Stimulated activated CD4-positive, alpha-beta T cell treated with anti-CD3 and anti-CD28 coated beads, Interleukin-12 subunit alpha, Interleukin-12 subunit beta, amount 100 ng/mL, for 24 hours (primary cell): ENCODE data around the gene CYP21A2.
A peak's percentile ranks its signal among the peaks of the same experiment; 100 is the strongest.
"Not testable (repeated sequence)": the region's sequence is repeated elsewhere in the genome, so short reads cannot be mapped to it uniquely, and the experiment has no call there.

Experiments used
- DNase-seq, 2 experiments: peaks; one replicate each; pipeline ENCODE4 v3.0.0-alpha.2; 2020; ENCODE audit warnings: low read depth in 2 of 2

Gene CYP21A2

DNA sequence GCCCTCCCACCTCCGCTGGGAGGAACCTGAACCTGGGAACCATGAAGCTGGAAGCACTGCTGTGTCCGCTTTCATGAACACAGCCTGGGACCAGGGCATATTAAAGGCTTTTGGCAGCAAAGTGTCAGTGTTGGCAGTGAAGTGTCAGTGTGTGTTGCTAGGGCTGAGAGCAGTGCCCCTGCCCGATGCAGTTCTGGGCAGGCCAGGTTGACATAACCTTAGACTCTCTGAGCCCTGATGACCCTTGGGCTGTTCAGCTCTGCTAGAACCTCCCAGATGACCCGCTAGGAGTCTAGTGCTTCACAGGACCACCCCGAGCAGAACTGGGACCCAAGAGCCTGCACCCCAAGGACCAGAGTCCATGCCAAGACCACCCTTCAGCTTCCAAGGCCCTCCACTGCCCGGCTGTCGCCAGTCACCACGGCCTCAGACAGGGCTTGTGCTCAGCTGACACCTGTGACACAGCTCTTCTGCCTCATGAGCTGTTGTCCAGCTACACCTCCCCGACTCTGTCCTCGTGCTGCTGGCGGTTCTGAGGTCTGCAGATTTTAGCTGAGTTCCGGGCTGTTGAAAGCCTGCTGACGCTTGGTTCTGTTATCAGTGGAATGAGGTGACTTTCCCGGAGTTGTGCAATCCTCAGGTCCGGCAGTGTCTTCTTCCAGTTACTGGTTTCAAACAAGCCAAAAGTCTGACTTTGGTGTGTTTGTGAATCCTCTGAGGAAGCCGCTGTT is 2.8 kb upstream of the CYP21A2 start:
- not testable (repeated sequence) for DNase-seq

DNA sequence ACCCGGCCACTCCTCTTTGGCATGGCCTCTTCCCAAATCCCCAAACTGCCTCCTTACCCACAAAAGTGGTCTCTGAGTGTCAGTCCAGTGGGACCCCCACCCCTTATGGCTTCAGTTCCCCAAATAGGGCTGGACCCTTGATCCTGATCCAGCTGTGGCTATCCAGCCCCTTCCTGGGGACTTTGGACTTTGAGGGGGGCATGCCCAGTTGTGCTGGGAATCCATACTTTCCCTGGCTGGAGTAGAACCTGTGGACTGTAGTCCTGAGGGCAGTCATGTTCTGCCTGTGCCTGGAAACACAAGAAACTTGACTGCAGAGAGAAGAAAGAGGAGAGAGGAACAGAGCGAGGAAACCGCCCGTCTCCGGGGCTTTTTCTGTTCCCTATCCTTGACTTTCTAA is 1.1 kb upstream of the CYP21A2 start:
- DNase-seq, result not testable (repeated sequence)

DNA sequence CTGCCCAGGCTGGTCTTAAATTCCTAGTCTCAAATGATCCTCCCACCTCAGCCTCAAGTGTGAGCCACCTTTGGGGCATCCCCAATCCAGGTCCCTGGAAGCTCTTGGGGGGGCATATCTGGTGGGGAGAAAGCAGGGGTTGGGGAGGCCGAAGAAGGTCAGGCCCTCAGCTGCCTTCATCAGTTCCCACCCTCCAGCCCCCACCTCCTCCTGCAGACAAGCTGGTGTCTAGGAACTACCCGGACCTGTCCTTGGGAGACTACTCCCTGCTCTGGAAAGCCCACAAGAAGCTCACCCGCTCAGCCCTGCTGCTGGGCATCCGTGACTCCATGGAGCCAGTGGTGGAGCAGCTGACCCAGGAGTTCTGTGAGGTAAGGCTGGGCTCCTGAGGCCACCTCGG is 663 bp downstream of the CYP21A2 start:
- not testable (repeated sequence) for DNase-seq

DNA sequence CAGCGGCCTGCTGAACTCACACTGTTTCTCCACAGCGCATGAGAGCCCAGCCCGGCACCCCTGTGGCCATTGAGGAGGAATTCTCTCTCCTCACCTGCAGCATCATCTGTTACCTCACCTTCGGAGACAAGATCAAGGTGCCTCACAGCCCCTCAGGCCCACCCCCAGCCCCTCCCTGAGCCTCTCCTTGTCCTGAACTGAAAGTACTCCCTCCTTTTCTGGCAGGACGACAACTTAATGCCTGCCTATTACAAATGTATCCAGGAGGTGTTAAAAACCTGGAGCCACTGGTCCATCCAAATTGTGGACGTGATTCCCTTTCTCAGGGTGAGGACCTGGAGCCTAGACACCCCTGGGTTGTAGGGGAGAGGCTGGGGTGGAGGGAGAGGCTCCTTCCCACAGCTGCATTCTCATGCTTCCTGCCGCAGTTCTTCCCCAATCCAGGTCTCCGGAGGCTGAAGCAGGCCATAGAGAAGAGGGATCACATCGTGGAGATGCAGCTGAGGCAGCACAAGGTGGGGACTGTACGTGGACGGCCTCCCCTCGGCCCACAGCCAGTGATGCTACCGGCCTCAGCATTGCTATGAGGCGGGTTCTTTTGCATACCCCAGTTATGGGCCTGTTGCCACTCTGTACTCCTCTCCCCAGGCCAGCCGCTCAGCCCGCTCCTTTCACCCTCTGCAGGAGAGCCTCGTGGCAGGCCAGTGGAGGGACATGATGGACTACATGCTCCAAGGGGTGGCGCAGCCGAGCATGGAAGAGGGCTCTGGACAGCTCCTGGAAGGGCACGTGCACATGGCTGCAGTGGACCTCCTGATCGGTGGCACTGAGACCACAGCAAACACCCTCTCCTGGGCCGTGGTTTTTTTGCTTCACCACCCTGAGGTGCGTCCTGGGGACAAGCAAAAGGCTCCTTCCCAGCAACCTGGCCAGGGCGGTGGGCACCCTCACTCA is 1.4 kb downstream of the CYP21A2 start:
- not testable (repeated sequence) for DNase-seq

DNA sequence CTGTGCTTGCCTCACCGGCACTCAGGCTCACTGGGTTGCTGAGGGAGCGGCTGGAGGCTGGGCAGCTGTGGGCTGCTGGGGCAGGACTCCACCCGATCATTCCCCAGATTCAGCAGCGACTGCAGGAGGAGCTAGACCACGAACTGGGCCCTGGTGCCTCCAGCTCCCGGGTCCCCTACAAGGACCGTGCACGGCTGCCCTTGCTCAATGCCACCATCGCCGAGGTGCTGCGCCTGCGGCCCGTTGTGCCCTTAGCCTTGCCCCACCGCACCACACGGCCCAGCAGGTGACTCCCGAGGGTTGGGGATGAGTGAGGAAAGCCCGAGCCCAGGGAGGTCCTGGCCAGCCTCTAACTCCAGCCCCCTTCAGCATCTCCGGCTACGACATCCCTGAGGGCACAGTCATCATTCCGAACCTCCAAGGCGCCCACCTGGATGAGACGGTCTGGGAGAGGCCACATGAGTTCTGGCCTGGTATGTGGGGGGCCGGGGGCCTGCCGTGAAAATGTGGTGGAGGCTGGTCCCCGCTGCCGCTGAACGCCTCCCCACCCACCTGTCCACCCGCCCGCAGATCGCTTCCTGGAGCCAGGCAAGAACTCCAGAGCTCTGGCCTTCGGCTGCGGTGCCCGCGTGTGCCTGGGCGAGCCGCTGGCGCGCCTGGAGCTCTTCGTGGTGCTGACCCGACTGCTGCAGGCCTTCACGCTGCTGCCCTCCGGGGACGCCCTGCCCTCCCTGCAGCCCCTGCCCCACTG is 2.3 kb downstream of the CYP21A2 start:
- DNase-seq, result not testable (repeated sequence)

DNA sequence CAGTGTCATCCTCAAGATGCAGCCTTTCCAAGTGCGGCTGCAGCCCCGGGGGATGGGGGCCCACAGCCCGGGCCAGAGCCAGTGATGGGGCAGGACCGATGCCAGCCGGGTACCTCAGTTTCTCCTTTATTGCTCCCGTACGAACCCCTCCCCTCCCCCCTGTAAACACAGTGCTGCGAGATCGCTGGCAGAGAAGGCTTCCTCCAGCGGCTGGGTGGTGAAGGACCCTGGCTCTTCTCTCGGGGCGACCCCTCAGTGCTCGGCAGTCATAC is 2.8 kb downstream of the CYP21A2 start:
- DNase-seq, result not testable (repeated sequence)

DNA sequence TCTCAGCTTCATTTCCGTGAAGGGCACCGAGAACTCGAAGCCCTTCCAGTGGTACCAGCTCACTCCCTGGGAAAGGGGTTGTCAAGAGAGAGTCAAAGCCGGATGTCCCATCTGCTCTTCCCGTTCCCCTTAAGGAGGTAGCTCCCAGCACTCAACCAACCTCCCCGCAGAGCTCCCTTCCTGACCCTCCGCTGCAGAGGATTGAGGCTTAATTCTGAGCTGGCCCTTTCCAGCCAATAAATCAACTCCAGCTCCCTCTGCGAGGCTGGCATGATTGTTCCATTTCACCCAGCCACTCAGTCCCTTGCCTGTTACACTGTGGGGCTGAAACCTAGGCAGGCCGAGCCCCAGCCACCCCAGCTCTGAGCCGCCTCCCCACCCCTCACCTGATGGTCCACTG is 3.2 kb downstream of the CYP21A2 start:
- not testable (repeated sequence) for DNase-seq

DNA sequence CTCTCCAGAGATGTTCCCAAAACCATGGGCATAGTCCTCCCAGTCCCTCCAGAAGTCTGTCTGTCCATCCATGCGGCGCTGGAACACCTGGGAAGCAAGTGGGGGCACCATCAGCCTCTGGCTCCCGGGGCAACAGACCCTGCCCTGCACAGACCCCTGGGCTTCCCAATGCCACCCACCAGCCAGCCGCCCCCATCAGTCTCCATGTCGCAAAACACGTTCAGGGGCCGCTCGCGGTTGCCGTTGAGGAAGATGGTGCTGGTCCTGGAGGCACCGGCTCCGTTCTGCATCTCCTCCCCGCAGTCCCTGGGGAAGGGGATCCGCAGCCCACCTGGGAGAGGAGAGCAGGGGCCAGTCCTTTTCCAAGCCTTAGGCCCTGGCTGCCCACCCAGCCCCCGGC is 4.1 kb downstream of the CYP21A2 start:
- DNase-seq, result not testable (repeated sequence)

DNA sequence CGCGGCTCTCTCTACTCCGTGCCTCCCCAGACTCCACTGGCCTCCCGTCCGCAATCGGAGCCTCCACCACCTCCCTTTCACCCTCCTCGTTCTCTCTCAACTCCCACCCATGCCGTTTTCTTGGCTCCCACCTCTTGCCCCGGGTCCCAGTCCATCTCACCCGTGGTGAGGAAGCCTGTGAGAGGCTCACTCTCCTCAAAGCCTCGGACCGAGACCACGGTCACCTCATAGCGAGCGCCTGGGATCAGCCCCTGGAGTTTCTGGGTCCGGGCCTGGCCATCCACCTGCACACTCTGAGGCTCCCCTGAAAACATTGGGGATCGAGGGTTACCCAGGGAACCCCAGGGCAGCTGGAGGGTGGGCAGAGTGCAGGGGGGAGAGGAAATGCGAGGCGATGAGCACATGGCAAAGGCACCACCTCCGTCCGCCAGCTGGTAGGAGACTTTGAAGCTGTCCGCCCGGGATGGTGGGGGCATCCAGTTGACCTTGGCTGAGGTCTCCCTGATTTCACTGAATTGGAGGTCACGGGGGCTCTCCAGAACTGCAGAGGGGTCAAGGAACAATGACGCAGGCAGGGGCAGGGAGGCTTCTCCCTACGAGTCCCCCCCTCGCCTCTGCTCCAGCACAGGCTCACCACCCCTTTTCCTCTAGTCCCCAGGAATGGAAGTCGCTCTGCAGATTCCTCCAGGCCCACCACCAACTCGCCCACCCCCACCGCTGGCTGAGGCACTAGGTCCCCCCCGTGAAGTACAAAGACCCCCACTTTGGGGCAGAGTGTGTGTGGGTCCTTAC is 5.6 kb downstream of the CYP21A2 start:
- not testable (repeated sequence) for DNase-seq

DNA sequence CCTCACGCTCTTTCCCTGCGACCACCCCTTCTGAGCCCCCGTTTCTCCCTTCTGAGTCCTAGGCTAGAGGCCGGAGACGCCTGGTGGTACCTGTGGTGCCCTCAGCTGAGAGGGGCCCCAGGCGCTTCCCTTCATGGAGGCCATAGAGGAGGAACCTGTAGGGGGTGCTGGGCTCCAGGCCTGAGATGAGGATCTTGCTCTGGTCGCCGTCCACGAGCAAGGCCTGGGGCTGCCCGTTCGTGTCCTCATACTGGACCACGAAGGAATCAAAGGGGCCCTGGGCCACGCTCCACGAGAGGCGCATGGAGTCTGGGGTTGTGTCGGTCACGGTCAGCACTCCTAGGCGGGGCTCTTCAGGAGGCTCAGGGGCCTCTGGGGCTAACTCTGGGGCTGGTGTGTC is 6.7 kb downstream of the CYP21A2 start:
- DNase-seq, result not testable (repeated sequence)

DNA sequence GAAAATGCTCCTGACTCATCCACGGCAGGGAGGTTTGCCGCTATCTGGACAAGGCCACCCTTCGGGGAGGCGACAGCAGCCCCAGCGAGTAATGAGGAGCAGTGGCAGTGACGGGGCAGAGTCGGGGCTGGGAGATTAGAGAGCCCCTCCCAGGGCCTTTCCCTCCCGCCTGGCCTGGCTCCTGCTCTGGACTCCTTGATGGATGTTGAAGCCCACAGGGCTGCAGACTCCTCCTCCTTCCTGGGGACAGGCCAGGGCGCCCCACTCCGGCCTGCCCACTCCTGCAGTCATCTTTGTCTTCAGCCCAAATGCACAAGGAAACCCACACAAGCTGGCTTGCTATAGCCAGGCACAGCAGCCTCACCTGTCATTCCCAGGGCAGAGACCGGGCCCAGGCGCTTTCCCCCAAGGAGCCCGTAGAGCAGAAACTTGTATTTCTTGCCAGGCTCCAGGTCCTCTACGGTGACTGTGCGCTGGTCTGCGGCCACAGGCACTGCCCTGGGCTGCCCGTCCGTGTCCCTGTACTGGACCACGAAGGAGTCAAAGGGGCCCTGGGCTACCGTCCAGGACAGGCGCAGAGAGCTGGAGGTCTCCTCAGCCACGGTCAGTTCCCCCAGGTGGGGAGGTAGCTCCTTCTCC is 7.7 kb downstream of the CYP21A2 start:
- DNase-seq, result no peak

DNA sequence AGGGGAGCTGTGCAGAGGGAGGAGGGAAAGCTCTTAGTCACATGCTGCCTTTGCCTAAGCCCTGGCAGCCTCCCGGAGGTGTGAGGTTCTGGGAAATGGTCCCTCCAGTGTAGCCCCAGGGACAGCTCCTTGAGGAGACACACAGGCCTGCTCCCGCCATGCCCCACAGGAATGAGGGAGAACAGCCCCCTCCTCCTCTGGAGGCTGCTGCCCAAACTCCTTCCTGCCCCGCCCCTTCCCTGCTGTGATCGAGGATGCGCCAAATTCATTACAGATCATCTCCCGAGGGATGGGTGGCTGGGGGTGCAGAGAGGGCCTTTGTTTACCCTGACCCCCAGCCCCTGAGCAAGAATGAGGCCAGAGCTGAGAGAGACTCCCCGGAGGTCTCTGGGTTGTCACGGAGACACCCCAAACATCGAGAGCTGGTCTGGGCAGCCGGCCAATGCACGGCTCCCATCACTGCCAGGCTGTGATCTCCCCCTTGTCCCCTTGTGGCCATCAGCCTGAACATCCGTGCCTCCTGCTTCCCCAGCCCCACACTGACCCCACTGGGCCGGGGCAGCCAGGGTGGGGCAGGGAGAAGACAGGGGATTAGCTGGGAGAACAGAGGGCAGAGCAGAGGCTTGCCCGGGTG is 8.4 kb downstream of the CYP21A2 start:
- DNase-seq, result no peak

DNA sequence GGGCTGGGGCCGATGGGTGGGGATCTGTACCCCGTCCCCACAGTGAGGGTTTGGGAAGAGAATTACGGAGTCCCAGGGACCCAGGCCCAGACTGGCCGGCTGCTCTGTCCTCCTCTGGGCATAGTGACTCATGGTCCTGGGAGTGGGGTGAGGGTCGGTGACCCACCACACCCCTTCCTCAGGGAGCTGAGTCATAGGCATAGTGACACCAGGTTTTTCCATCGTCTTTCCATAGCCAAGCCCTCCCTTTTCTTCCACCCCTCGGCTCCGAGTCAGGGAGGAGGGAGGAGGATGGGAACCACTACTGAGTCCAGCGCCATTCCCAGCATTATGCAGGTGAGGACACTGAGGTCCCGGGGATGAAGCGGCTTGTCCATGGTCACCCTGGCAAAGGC is 8.9 kb downstream of the CYP21A2 start:
- no peak for DNase-seq

DNA sequence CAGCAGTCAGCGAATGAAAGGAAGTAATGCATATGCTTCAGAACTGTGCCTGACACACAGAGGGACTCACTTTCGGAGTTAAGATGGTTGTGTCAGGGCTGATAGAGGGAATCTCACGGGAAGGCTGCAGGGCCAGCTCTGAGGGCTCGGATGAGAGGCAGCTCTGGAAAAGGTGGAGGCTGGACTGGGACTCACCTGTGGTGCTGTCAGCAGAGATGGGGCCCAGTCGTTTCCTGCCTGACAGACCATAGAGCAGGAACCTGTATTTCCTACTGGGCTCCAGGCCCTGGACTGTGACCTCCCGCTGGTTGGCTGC is 9.3 kb downstream of the CYP21A2 start:
- DNase-seq, result no peak

DNA sequence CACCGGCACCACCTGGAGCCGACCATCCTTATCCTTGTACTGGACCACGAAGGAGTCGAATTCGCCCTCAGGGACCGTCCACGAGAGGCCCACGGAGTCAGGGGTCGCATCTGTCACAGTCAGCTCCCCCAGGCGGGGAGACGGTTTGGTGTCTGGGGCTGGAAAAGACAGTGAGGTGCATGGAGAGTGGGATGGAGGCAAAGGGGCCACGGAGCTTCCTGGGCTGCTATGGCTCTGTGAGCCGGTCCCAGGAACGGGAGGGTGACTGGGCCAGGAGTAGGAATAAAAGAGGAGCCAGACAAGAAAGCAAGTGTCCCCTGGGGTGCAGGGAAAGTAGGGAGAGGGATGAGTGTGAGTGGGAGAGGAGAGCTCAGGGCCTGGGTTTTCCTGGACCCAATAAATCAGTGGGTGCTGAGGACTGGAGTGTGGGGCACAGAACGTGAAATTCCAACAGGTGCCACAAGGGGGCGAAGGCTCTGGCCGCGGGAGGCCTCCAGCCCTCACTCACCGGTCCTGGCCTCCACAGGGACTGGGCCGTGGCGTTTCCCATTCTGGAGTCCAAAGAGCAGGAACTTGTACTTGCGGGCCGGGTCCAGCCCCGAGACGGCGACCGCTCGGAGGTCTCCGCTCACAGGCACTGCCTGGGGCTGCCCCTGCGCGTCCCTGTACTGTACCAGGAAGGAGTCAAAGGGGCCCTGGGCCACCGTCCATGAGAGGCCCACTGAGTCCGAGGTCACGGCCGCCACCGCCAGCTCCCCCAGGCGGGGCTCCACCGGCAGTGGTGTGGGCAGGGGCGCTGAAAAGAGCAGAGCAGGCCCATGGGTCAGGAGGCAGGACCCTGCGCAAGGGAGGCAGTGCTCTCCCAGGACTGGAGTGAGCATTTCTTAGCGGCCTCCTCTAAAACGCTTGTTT is 9.9 kb downstream of the CYP21A2 start:
- DNase-seq, result peak; percentile 32 to 73

DNA sequence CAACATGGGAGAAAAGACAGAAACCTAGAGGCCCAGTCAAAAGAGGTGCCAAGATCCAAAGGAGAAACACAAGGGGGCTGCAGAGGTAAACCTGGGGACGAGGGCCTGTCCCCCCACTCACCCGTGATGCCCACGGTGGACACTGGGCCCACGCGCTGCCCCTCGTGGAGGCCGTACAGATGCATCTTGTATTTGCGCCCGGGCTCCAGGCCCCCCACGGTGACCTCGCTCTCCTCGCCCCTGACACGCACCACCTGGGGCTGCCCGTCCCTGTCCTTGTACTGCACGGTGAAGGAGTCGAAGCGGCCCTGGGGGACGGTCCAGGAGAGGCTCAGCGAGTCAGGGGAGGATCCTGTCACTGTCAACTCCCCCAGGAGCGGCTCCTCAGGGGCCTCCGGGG is 10.9 kb downstream of the CYP21A2 start:
- not testable (repeated sequence) for DNase-seq

DNA sequence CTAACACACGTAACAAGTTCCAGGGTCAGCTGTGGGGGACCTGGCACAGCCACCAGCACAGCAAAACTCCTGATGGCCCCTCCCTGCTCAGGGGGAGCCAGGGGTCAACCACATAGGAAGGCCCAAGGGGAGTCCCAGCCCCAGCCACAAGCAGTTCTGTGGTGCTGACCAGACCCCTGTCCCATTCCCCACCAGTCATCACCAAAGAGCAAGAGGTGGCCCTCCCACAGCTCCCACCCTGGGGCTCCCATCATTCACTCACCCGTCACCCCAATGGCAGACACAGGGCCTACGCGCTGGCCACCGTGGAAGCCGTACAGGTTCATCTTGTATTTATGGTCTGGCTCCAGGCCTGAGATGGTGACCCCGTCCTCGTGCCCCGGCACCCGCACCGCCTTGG is 11.5 kb downstream of the CYP21A2 start:
- DNase-seq, result not testable (repeated sequence)

DNA sequence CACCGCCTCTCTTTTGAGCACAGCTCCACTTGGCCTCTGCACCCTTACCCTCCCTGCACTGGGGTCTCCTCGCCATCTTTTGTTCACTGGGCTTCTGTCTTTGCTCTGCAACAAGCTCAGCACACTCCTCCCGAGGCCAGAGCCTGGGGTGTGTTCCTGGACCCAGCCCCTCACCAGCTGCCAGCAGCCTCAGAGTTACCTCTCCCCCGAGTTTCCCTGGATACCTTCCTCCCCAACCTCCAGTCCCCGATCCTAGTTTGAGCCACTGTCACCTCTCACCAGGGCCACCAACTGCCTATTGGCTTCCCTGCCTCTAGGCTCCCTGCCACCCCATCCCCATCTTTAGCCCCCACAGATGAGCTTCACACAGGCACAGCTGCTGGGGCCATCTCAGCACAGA is 12.3 kb downstream of the CYP21A2 start:
- no peak for DNase-seq

DNA sequence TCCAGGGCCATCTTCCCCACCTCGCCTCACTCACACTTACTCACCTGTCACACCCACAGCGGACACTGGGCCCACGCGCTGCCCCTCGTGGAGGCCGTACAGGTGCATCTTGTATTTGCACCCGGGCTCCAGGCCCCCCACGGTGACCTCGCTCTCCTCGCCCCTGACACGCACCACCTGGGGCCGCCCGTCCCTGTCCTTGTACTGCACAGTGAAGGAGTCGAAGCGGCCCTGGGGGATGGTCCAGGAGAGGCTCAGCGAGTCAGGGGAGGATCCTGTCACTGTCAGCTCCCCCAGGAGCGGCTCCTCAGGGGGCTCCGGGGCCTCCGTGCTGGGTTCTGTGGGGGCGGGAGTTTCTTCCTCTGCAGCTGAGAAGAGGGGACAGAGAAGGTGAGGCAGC is 14.4 kb downstream of the CYP21A2 start:
- DNase-seq, result not testable (repeated sequence)

DNA sequence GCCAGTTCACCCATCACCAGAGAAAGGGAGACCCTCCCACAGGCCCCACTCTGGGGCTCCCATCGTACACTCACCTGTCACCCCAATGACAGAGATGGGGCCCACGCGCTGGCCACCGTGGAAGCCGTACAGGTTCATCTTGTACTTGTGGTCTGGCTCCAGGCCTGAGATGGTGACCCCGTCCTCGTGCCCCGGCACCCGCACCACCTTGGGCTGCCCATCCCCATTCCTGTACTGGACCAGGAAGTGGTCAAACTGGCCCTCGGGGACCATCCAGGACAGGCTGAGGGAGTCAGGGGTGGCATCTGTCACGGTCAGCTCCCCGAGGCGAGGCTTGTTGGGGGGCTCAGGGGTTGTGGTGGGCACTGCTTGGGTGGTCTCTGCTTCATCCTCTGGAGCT is 15.1 kb downstream of the CYP21A2 start:
- DNase-seq, result not testable (repeated sequence)
